ENCODE measurements around the gene TM4SF18. TPM values are rescaled to one million over a fixed set of nuclear protein-coding genes. Genes with fewer than 3 reads are reported as not detected.

The TM4SF18 gene
- polyA plus RNA-seq, 1 donor (not counting 4 experiments of a cell fraction or from before 2014, with no cell fraction given), result not detected

GRCh38 chr3:149332771-149333170 lies 665 bp downstream of the TM4SF18 start:
- no peak for FAIRE-seq
- no peak overlapping the region for H2AFZ ChIP-seq (ENCODE audit: control insufficient read depth, low read length)
- no peaks in the 10 kb centered on the region for H3K9me3 ChIP-seq (ENCODE audit: control insufficient read depth, low read depth, low read length)
- TF ChIP-seq, protein P1, sequence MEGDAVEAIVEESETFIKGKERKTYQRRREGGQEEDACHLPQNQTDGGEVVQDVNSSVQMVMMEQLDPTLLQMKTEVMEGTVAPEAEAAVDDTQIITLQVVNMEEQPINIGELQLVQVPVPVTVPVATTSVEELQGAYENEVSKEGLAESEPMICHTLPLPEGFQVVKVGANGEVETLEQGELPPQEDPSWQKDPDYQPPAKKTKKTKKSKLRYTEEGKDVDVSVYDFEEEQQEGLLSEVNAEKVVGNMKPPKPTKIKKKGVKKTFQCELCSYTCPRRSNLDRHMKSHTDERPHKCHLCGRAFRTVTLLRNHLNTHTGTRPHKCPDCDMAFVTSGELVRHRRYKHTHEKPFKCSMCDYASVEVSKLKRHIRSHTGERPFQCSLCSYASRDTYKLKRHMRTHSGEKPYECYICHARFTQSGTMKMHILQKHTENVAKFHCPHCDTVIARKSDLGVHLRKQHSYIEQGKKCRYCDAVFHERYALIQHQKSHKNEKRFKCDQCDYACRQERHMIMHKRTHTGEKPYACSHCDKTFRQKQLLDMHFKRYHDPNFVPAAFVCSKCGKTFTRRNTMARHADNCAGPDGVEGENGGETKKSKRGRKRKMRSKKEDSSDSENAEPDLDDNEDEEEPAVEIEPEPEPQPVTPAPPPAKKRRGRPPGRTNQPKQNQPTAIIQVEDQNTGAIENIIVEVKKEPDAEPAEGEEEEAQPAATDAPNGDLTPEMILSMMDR (optimal IDR thresholded peaks at IDR 0.05 in 1 of 3, IDR thresholded peaks at IDR 0.05 in 1 of 3, conservative IDR thresholded peaks at IDR 0.05 in 1 of 3; ENCODE audit: extremely low read depth in 1 of 3, insufficient read depth in 2 of 3, low read length in 3 of 3), result no peak
- TF ChIP-seq EZH2 (IDR thresholded peaks at IDR 0.05; ENCODE audit: low read length), result no peak
- dilution Hi-C loops (cut with MboI; ENCODE audit: extremely low pct_ligation_motif_present, low sequenced_read_pairs), result no loop called here
- H3K4me3 ChIP-seq (ENCODE audit: control insufficient read depth in 2 of 3, extremely low read depth in 1 of 3, insufficient read depth in 2 of 3, low read depth in 1 of 3, low read length in 3 of 3), result no peak overlapping the region
- H3K9ac ChIP-seq (ENCODE audit: control insufficient read depth, extremely low read depth, insufficient read depth, low read length), result no peak overlapping the region
- H3K79me2 ChIP-seq (ENCODE audit: control insufficient read depth, insufficient read depth, low read length), result no peaks in the 10 kb centered on the region
- H3K27me3 ChIP-seq (ENCODE audit: control insufficient read depth, extremely low read depth, insufficient read depth, low read length), result no peaks in the 10 kb centered on the region
- no peaks in the 10 kb centered on the region for H3K36me3 ChIP-seq (ENCODE audit: control insufficient read depth in 2 of 2, extremely low read depth in 1 of 2, insufficient read depth in 2 of 2, low read length in 2 of 2)
- no peaks in the 10 kb centered on the region for H3K4me1 ChIP-seq (ENCODE audit: control insufficient read depth, extremely low read depth, insufficient read depth, low read length)
- DNase-seq (ENCODE audit: low read depth, low spot score), result no peak
- no peaks in the 10 kb centered on the region for H3K9me1 ChIP-seq (ENCODE audit: control insufficient read depth, extremely low read depth, insufficient read depth, low read length)
- H3K27ac ChIP-seq (ENCODE audit: control insufficient read depth, insufficient read depth, low read length), result no peak overlapping the region
- H4K20me1 ChIP-seq (ENCODE audit: control insufficient read depth, extremely low read depth, insufficient read depth, low read length), result no peaks in the 10 kb centered on the region
- H3K4me2 ChIP-seq (ENCODE audit: control insufficient read depth, extremely low read depth, insufficient read depth, low read depth, low read length), result no peak overlapping the region

GRCh38 chr3:149332227-149332765 lies 1.1 kb downstream of the TM4SF18 start:
- no peaks in the 10 kb centered on the region for H4K20me1 ChIP-seq (ENCODE audit: control insufficient read depth, extremely low read depth, insufficient read depth, low read length)
- H3K4me3 ChIP-seq (ENCODE audit: control insufficient read depth in 2 of 3, extremely low read depth in 1 of 3, insufficient read depth in 2 of 3, low read depth in 1 of 3, low read length in 3 of 3), result no peak overlapping the region
- no peaks in the 10 kb centered on the region for H3K4me1 ChIP-seq (ENCODE audit: control insufficient read depth, extremely low read depth, insufficient read depth, low read length)
- dilution Hi-C loops (cut with MboI; ENCODE audit: extremely low pct_ligation_motif_present, low sequenced_read_pairs), result no loop called here
- no peak for DNase-seq (ENCODE audit: low read depth, low spot score)
- H3K27ac ChIP-seq (ENCODE audit: control insufficient read depth, insufficient read depth, low read length), result no peak overlapping the region
- FAIRE-seq, result no peak
- no peak overlapping the region for H2AFZ ChIP-seq (ENCODE audit: control insufficient read depth, low read length)
- no peak overlapping the region for H3K9ac ChIP-seq (ENCODE audit: control insufficient read depth, extremely low read depth, insufficient read depth, low read length)
- no peaks in the 10 kb centered on the region for H3K36me3 ChIP-seq (ENCODE audit: control insufficient read depth in 2 of 2, extremely low read depth in 1 of 2, insufficient read depth in 2 of 2, low read length in 2 of 2)
- no peak for TF ChIP-seq EZH2 (IDR thresholded peaks at IDR 0.05; ENCODE audit: low read length)
- TF ChIP-seq, protein P1 (optimal IDR thresholded peaks at IDR 0.05 in 1 of 3, IDR thresholded peaks at IDR 0.05 in 1 of 3, conservative IDR thresholded peaks at IDR 0.05 in 1 of 3; ENCODE audit: extremely low read depth in 1 of 3, insufficient read depth in 2 of 3, low read length in 3 of 3), result no peak
- H3K79me2 ChIP-seq (ENCODE audit: control insufficient read depth, insufficient read depth, low read length), result no peaks in the 10 kb centered on the region
- no peaks in the 10 kb centered on the region for H3K27me3 ChIP-seq (ENCODE audit: control insufficient read depth, extremely low read depth, insufficient read depth, low read length)
- H3K9me3 ChIP-seq (ENCODE audit: control insufficient read depth, low read depth, low read length), result no peaks in the 10 kb centered on the region
- no peak overlapping the region for H3K4me2 ChIP-seq (ENCODE audit: control insufficient read depth, extremely low read depth, insufficient read depth, low read depth, low read length)
- H3K9me1 ChIP-seq (ENCODE audit: control insufficient read depth, extremely low read depth, insufficient read depth, low read length), result no peaks in the 10 kb centered on the region
